ENCODE data around the gene NAV3.

- no peak for TF ChIP-seq CTCF (IDR thresholded peaks at IDR 0.05)
- no peak for TF ChIP-seq POLR2A (IDR thresholded peaks at IDR 0.05)
Observed at GRCh38 chr12:77818351-77818750, 12.3 kb upstream of the NAV3 start.
